Body of pancreas (tissue), 4 donors: ENCODE results near the gene BRD3. TPM values are rescaled to one million over a fixed set of nuclear protein-coding genes. Genes with fewer than 3 reads are reported as not detected.

Experiments used
- ATAC-seq: fragments of 150-250 bp; one replicate; pipeline ENCODE4 v1.9.1; 2016
- DNase-seq, 4 donors: peaks; one replicate each; pipeline ENCODE4 v3.0.0-alpha.2; 2019
- H3K27ac ChIP-seq, 4 donors: fragments of 200-600 bp; sonication (generic); 1 replicate in 3 of 4; 2 replicates in 1 of 4; pipeline versions ENCODE4 v1.5.1 to v1.6.1; 2016 to 2019; ENCODE audit warnings: mild to moderate bottlenecking in 1 of 4, mixed read lengths in 1 of 4, moderate library complexity in 1 of 4
- H3K27me3 ChIP-seq, 2 donors: fragments of 200-600 bp; sonication (generic); one replicate each; pipeline ENCODE4 v1.6.0; 2016; ENCODE audit warnings: mild to moderate bottlenecking in 1 of 2
- H3K36me3 ChIP-seq, 2 donors: fragments of 200-600 bp; sonication (generic); replicated peaks in 1 of 2; 2 replicates each; pipeline ENCODE4 v1.5.1; 2016; ENCODE audit warnings: low read depth in 2 of 2; ENCODE audit not compliant: insufficient read depth in 1 of 2
- H3K4me1 ChIP-seq: fragments of 200-600 bp; sonication (generic); one replicate; pipeline ENCODE4 v1.6.0; 2016
- H3K4me3 ChIP-seq, 2 donors: fragments of 200-600 bp; sonication (generic); 1 replicate in 1 of 2; 2 replicates in 1 of 2; pipeline ENCODE4 v1.5.1; 2016 to 2019
- H3K9me3 ChIP-seq, 3 donors: fragments of 200-600 bp; sonication (generic); 1 replicate in 2 of 3; 2 replicates in 1 of 3; pipeline ENCODE4 v1.5.1; 2016
- POLR2A ChIP-seq, 3 donors: fragments of 450-650 bp; IDR thresholded peaks; one replicate each; pipeline ENCODE4 v1.6.1; 2016; ENCODE audit warnings: antibody characterized with exemption in 3 of 3, mild to moderate bottlenecking in 2 of 3
- WGBS, 2 donors: methylation state at CpG; one replicate each; pipeline ENCODE4 v1.1.5; 2017; 5-methylcytosine and 5-hydroxymethylcytosine counted together
- intact Hi-C: fragments of 100-400 bp; cut with DNase I; formaldehyde crosslinking; loops from one replicate; pipeline ENCODE4 v1.15.1; 2023
- total RNA-seq, 2 donors: library from RNA; depleted of rRNA; stranded (reverse); fragments of >200 nt; gene quantifications; one replicate each; pipeline ENCODE4 v1.1.0, GENCODE V29; 2016
- TF ChIP-seq, protein P1 (sequence below), 7 experiments: fragments of 450-650 bp in 4 of 7; fragments of 200-600 bp in 3 of 7; sonication (generic) in 3 of 7; IDR thresholded peaks; one replicate each; pipeline ENCODE4 v1.5.1; 2016 to 2019; ENCODE audit warnings: antibody characterized with exemption in 7 of 7

The BRD3 gene
- total RNA-seq, 2 donors from 2014 or later = 12.2 to 27.4 TPM

GRCh38 chr9:134032456-134033222, 35.2 kb downstream of the BRD3 start:
- DNase-seq (no peak), ATAC-seq (no peak)
- Histone ChIP-seq H3K36me3 (peaks cover 3 to 27% of the 10 kb centered on the region in 2 donors), H3K27ac (no peak overlapping the region), H3K9me3 (no peaks in the 10 kb centered on the region), H3K4me3 (no peak overlapping the region), H3K27me3 (no peaks in the 10 kb centered on the region), H3K4me1 (no peaks in the 10 kb centered on the region)
- intact Hi-C loops = no loop called here
- 89 to 91% methylated on average over 40 of the region's 40 CpGs for WGBS, 2 donors
- TF ChIP-seq, protein P1, sequence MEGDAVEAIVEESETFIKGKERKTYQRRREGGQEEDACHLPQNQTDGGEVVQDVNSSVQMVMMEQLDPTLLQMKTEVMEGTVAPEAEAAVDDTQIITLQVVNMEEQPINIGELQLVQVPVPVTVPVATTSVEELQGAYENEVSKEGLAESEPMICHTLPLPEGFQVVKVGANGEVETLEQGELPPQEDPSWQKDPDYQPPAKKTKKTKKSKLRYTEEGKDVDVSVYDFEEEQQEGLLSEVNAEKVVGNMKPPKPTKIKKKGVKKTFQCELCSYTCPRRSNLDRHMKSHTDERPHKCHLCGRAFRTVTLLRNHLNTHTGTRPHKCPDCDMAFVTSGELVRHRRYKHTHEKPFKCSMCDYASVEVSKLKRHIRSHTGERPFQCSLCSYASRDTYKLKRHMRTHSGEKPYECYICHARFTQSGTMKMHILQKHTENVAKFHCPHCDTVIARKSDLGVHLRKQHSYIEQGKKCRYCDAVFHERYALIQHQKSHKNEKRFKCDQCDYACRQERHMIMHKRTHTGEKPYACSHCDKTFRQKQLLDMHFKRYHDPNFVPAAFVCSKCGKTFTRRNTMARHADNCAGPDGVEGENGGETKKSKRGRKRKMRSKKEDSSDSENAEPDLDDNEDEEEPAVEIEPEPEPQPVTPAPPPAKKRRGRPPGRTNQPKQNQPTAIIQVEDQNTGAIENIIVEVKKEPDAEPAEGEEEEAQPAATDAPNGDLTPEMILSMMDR (IDR thresholded peaks at IDR 0.05) = no peak
- TF ChIP-seq POLR2A (IDR thresholded peaks at IDR 0.05) = no peak

- no peak for TF ChIP-seq POLR2A (IDR thresholded peaks at IDR 0.05)
- TF ChIP-seq, protein P1 (IDR thresholded peaks at IDR 0.05) = no peak
- Histone ChIP-seq H3K9me3 (no peaks in the 10 kb centered on the region), H3K4me3 (no peak overlapping the region), H3K4me1 (no peaks in the 10 kb centered on the region), H3K27ac (no peak overlapping the region), H3K36me3 (peaks cover 3 to 27% of the 10 kb centered on the region in 2 donors), H3K27me3 (no peaks in the 10 kb centered on the region)
- intact Hi-C loops = no loop called here
- 91 to 93% methylated on average over 8 to 14 of the region's 14 CpGs for WGBS, 2 donors
- DNase-seq (no peak), ATAC-seq (no peak)
These were observed 36.0 kb downstream of the BRD3 start for GRCh38 chr9:134031783-134032182.

- intact Hi-C loops = no loop called here
- TF ChIP-seq, protein P1 (IDR thresholded peaks at IDR 0.05) = no peak
- no peak for TF ChIP-seq POLR2A (IDR thresholded peaks at IDR 0.05)
- no peak overlapping the region for H3K27ac ChIP-seq
- H3K4me3 ChIP-seq = no peak overlapping the region
- DNase-seq = no peak
- peaks cover 3 to 22% of the 10 kb centered on the region in 2 donors for H3K36me3 ChIP-seq
- WGBS, 2 donors = 88% methylated on average over 19 to 29 of the region's 29 CpGs
- no peaks in the 10 kb centered on the region for H3K27me3 ChIP-seq
- no peaks in the 10 kb centered on the region for H3K9me3 ChIP-seq
- H3K4me1 ChIP-seq = peaks cover 5% of the 10 kb centered on the region
- ATAC-seq = no peak
These were observed 36.9 kb downstream of the BRD3 start for GRCh38 chr9:134030821-134031470.

GRCh38 chr9:134029248-134030226, 38.3 kb downstream of the BRD3 start:
- ATAC-seq (no peak), DNase-seq (no peak)
- intact Hi-C loops = no loop called here
- TF ChIP-seq POLR2A (IDR thresholded peaks at IDR 0.05) = no peak
- TF ChIP-seq, protein P1 (IDR thresholded peaks at IDR 0.05) = no peak
- peaks cover 3 to 9% of the 10 kb centered on the region in 2 donors for H3K36me3 ChIP-seq
- no peaks in the 10 kb centered on the region for H3K27me3 ChIP-seq
- no peak overlapping the region for H3K27ac ChIP-seq
- H3K4me1 ChIP-seq = peaks cover 7% of the 10 kb centered on the region
- H3K4me3 ChIP-seq = no peak overlapping the region
- 88 to 92% methylated on average over 12 to 21 of the region's 21 CpGs for WGBS, 2 donors
- H3K9me3 ChIP-seq = no peaks in the 10 kb centered on the region
